Liver (tissue), 9 donors: ENCODE measurements around the gene THRB. TPM values are rescaled to one million over a fixed set of nuclear protein-coding genes. Genes with fewer than 3 reads are reported as not detected.

Source experiments
- DNase-seq: peaks from one replicate; pipeline ENCODE4 v3.0.0-alpha.2; 2017; ENCODE audit warnings: low spot score
- H3K27ac ChIP-seq, 2 donors: one replicate each; pipeline ENCODE4 v1.7.0; 2013; ENCODE audit warnings: inconsistent platforms in 2 of 2, low read length in 2 of 2, control low read depth in 1 of 2, low read depth in 1 of 2, mild to moderate bottlenecking in 1 of 2
- H3K27me3 ChIP-seq, 4 donors: one replicate each; pipeline versions ENCODE4 v1.6.1 to v1.7.0; 2013; ENCODE audit warnings: low read length in 3 of 4, inconsistent platforms in 1 of 4, mild to moderate bottlenecking in 1 of 4, moderate library complexity in 1 of 4; ENCODE audit not compliant: control insufficient read depth in 4 of 4, insufficient read depth in 4 of 4
- H3K36me3 ChIP-seq, 4 donors: one replicate each; pipeline versions ENCODE4 v1.6.1 to v1.7.0; 2013; ENCODE audit warnings: low read length in 3 of 4, mild to moderate bottlenecking in 3 of 4, low read depth in 1 of 4, moderate library complexity in 1 of 4; ENCODE audit not compliant: control insufficient read depth in 4 of 4, insufficient read depth in 3 of 4
- H3K4me1 ChIP-seq, 4 donors: one replicate each; pipeline versions ENCODE4 v1.6.1 to v1.7.0; 2013; ENCODE audit warnings: low read length in 3 of 4, mild to moderate bottlenecking in 3 of 4, moderate library complexity in 1 of 4; ENCODE audit not compliant: control insufficient read depth in 4 of 4, insufficient read depth in 4 of 4
- H3K4me3 ChIP-seq, 3 donors: one replicate each; pipeline versions ENCODE4 v1.6.1 to v1.7.0; 2013; ENCODE audit warnings: low read length in 3 of 3, control low read depth in 1 of 3, low read depth in 1 of 3, mild to moderate bottlenecking in 1 of 3
- H3K9ac ChIP-seq, 2 donors: one replicate each; pipeline ENCODE4 v1.7.0; 2013; ENCODE audit warnings: low read length in 2 of 2, mild to moderate bottlenecking in 2 of 2, moderate library complexity in 2 of 2, control low read depth in 1 of 2, low read depth in 1 of 2
- H3K9me3 ChIP-seq, 4 donors: one replicate each; pipeline versions ENCODE4 v1.6.1 to v1.7.0; 2013; ENCODE audit warnings: low read length in 3 of 4; ENCODE audit not compliant: control insufficient read depth in 4 of 4
- CTCF ChIP-seq: fragments of 150-350 bp; IDR thresholded peaks from 2 replicates; pipeline ENCODE4 v1.5.1; 2017; ENCODE audit warnings: improper control_type of control experiment, low read depth, low read length; ENCODE audit not compliant: missing input control
- EGR1 ChIP-seq, 2 donors: IDR thresholded peaks; 2 replicates each; pipeline ENCODE4 v1.6.1; 2016 to 2018; ENCODE audit warnings: antibody characterized with exemption in 2 of 2, low read depth in 2 of 2
- FOXA1 ChIP-seq: IDR thresholded peaks from 2 replicates; pipeline ENCODE4 v1.6.1; 2016; ENCODE audit warnings: antibody characterized with exemption
- FOXA2 ChIP-seq: IDR thresholded peaks from 2 replicates; pipeline ENCODE4 v1.6.1; 2016; ENCODE audit warnings: antibody characterized with exemption
- GABPA ChIP-seq, 2 donors: IDR thresholded peaks in 1 of 2; conservative IDR thresholded peaks in 1 of 2; 2 replicates each; pipeline ENCODE4 v1.6.1; 2016; ENCODE audit warnings: antibody characterized with exemption in 2 of 2, mild to moderate bottlenecking in 1 of 2, moderate library complexity in 1 of 2
- HNF4A ChIP-seq, 2 donors: conservative IDR thresholded peaks; 2 replicates each; pipeline ENCODE4 v1.6.1; 2016; ENCODE audit warnings: antibody characterized with exemption in 2 of 2, mild to moderate bottlenecking in 2 of 2
- HNF4G ChIP-seq: IDR thresholded peaks from 2 replicates; pipeline ENCODE4 v1.6.1; 2016; ENCODE audit warnings: antibody characterized with exemption
- JUND ChIP-seq, 2 donors: IDR thresholded peaks; 2 replicates each; pipeline ENCODE4 v1.6.1; 2016; ENCODE audit warnings: antibody characterized with exemption in 2 of 2
- NR2F2 ChIP-seq: IDR thresholded peaks from 2 replicates; pipeline ENCODE4 v1.6.1; 2016; ENCODE audit warnings: antibody characterized with exemption
- RAD21 ChIP-seq, 2 donors: IDR thresholded peaks; 2 replicates each; pipeline ENCODE4 v1.6.1; 2016; ENCODE audit warnings: antibody characterized with exemption in 2 of 2, mild to moderate bottlenecking in 2 of 2
- RXRA ChIP-seq, 2 donors: IDR thresholded peaks; 2 replicates each; pipeline ENCODE4 v1.6.1; 2017 to 2018; ENCODE audit warnings: antibody characterized with exemption in 2 of 2, mild to moderate bottlenecking in 1 of 2
- SP1 ChIP-seq: IDR thresholded peaks from 2 replicates; pipeline ENCODE4 v1.6.1; 2018; ENCODE audit warnings: antibody characterized with exemption, mild to moderate bottlenecking
- TAF1 ChIP-seq: conservative IDR thresholded peaks from 2 replicates; pipeline ENCODE4 v1.6.1; 2016; ENCODE audit warnings: antibody characterized with exemption, mild to moderate bottlenecking
- YY1 ChIP-seq: IDR thresholded peaks from 2 replicates; pipeline ENCODE4 v1.6.1; 2016; ENCODE audit warnings: antibody characterized with exemption, mild to moderate bottlenecking
- WGBS: extraction: QIAGEN DNeasy Blood & Tissue Kit; methylation state at CpG from one replicate; pipeline ENCODE4 v1.1.7; 2013; 5-methylcytosine and 5-hydroxymethylcytosine counted together
- polyA plus RNA-seq, 2 donors: library from polyadenylated mRNA; stranded (reverse) in 1 of 2; unstranded in 1 of 2; fragments of 200-250 nt in 1 of 2; fragments of >200 nt in 1 of 2; fragmentation: Nextera tagmentation in 1 of 2; extraction: Ambion mirVana in 1 of 2; gene quantifications; one replicate each; pipeline versions ENCODE4 v1.2.1 to v1.2.3, GENCODE V29; 2013 to 2015
- total RNA-seq, 2 donors: library from RNA; depleted of rRNA; stranded (reverse); fragments of >200 nt; gene quantifications; one replicate each; pipeline ENCODE4 v1.2.3, GENCODE V29; 2014
- TF ChIP-seq, protein P1 (sequence below): IDR thresholded peaks from 2 replicates; pipeline ENCODE4 v1.6.1; 2016; ENCODE audit warnings: antibody characterized with exemption
- TF ChIP-seq, protein P2 (sequence below): IDR thresholded peaks from 2 replicates; pipeline ENCODE4 v1.6.1; 2016; ENCODE audit warnings: antibody characterized with exemption
- TF ChIP-seq, protein P3 (sequence below): IDR thresholded peaks from 2 replicates; pipeline ENCODE4 v1.6.1; 2016; ENCODE audit warnings: antibody characterized with exemption
- TF ChIP-seq, protein P4 (sequence below): IDR thresholded peaks from 2 replicates; pipeline ENCODE4 v1.6.1; 2016; ENCODE audit warnings: antibody characterized with exemption, mild to moderate bottlenecking
- donor health status: healthy.
- donor health status: healthy.
- donor health status: healthy.
- donor health status: healthy.
- donor health status: healthy.

The THRB gene
- total and polyA plus RNA-seq, 4 donors = 5.9 to 23.9 (median 9.3) TPM

GRCh38 chr3:24139463-24140412 is 354.9 kb downstream of the THRB start:
- Histone ChIP-seq H3K36me3 (peaks cover 0 to 18% (median 12%) of the 10 kb centered on the region in 4 donors), H3K4me1 (peaks cover 0 to 7% (median 1%) of the 10 kb centered on the region in 4 donors), H3K9ac (no peak overlapping the region), H3K9me3 (no peaks in the 10 kb centered on the region), H3K27ac (no peak overlapping the region), H3K27me3 (no peaks in the 10 kb centered on the region), H3K4me3 (no peak overlapping the region)
- TF ChIP-seq NR2F2 = no peak
- no peak for TF ChIP-seq HNF4A (conservative IDR thresholded peaks at IDR 0.05)
- TF ChIP-seq TAF1 = no peak
- no peak for TF ChIP-seq HNF4G
- no peak for TF ChIP-seq FOXA2
- TF ChIP-seq FOXA1 = no peak
- TF ChIP-seq, protein P1, sequence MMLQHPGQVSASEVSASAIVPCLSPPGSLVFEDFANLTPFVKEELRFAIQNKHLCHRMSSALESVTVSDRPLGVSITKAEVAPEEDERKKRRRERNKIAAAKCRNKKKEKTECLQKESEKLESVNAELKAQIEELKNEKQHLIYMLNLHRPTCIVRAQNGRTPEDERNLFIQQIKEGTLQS = no peak
- no peak for TF ChIP-seq JUND (IDR thresholded peaks at IDR 0.05)
- TF ChIP-seq, protein P2, sequence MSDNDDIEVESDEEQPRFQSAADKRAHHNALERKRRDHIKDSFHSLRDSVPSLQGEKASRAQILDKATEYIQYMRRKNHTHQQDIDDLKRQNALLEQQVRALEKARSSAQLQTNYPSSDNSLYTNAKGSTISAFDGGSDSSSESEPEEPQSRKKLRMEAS = no peak
- TF ChIP-seq EGR1 (IDR thresholded peaks at IDR 0.05; ENCODE audit: low read depth in 2 of 2) = no peak
- no peak for TF ChIP-seq YY1
- no peak for TF ChIP-seq CTCF
- TF ChIP-seq SP1 = no peak
- no peak for TF ChIP-seq GABPA (IDR thresholded peaks at IDR 0.05 in 1 of 2, conservative IDR thresholded peaks at IDR 0.05 in 1 of 2)
- TF ChIP-seq, protein P3, sequence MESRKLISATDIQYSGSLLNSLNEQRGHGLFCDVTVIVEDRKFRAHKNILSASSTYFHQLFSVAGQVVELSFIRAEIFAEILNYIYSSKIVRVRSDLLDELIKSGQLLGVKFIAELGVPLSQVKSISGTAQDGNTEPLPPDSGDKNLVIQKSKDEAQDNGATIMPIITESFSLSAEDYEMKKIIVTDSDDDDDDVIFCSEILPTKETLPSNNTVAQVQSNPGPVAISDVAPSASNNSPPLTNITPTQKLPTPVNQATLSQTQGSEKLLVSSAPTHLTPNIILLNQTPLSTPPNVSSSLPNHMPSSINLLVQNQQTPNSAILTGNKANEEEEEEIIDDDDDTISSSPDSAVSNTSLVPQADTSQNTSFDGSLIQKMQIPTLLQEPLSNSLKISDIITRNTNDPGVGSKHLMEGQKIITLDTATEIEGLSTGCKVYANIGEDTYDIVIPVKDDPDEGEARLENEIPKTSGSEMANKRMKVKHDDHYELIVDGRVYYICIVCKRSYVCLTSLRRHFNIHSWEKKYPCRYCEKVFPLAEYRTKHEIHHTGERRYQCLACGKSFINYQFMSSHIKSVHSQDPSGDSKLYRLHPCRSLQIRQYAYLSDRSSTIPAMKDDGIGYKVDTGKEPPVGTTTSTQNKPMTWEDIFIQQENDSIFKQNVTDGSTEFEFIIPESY = no peak
- TF ChIP-seq, protein P4, sequence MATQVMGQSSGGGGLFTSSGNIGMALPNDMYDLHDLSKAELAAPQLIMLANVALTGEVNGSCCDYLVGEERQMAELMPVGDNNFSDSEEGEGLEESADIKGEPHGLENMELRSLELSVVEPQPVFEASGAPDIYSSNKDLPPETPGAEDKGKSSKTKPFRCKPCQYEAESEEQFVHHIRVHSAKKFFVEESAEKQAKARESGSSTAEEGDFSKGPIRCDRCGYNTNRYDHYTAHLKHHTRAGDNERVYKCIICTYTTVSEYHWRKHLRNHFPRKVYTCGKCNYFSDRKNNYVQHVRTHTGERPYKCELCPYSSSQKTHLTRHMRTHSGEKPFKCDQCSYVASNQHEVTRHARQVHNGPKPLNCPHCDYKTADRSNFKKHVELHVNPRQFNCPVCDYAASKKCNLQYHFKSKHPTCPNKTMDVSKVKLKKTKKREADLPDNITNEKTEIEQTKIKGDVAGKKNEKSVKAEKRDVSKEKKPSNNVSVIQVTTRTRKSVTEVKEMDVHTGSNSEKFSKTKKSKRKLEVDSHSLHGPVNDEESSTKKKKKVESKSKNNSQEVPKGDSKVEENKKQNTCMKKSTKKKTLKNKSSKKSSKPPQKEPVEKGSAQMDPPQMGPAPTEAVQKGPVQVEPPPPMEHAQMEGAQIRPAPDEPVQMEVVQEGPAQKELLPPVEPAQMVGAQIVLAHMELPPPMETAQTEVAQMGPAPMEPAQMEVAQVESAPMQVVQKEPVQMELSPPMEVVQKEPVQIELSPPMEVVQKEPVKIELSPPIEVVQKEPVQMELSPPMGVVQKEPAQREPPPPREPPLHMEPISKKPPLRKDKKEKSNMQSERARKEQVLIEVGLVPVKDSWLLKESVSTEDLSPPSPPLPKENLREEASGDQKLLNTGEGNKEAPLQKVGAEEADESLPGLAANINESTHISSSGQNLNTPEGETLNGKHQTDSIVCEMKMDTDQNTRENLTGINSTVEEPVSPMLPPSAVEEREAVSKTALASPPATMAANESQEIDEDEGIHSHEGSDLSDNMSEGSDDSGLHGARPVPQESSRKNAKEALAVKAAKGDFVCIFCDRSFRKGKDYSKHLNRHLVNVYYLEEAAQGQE = no peak
- no peak for TF ChIP-seq RAD21 (IDR thresholded peaks at IDR 0.05)
- no peak for TF ChIP-seq RXRA (IDR thresholded peaks at IDR 0.05)
- no peak for DNase-seq
- WGBS = 46% methylated on average over 4 of the region's 4 CpGs
